Liver (tissue), 9 donors: Measurements from ENCODE around the gene EPGN. TPM values are rescaled to one million over a fixed set of nuclear protein-coding genes. Genes with fewer than 3 reads are reported as not detected.

Source experiments
- DNase-seq: peaks from one replicate; pipeline ENCODE4 v3.0.0-alpha.2; 2017; ENCODE audit warnings: low spot score
- H3K27ac ChIP-seq, 2 donors: one replicate each; pipeline ENCODE4 v1.7.0; 2013; ENCODE audit warnings: inconsistent platforms in 2 of 2, low read length in 2 of 2, control low read depth in 1 of 2, low read depth in 1 of 2, mild to moderate bottlenecking in 1 of 2
- H3K27me3 ChIP-seq, 4 donors: one replicate each; pipeline versions ENCODE4 v1.6.1 to v1.7.0; 2013; ENCODE audit warnings: low read length in 3 of 4, inconsistent platforms in 1 of 4, mild to moderate bottlenecking in 1 of 4, moderate library complexity in 1 of 4; ENCODE audit not compliant: control insufficient read depth in 4 of 4, insufficient read depth in 4 of 4
- H3K36me3 ChIP-seq, 4 donors: one replicate each; pipeline versions ENCODE4 v1.6.1 to v1.7.0; 2013; ENCODE audit warnings: low read length in 3 of 4, mild to moderate bottlenecking in 3 of 4, low read depth in 1 of 4, moderate library complexity in 1 of 4; ENCODE audit not compliant: control insufficient read depth in 4 of 4, insufficient read depth in 3 of 4
- H3K4me1 ChIP-seq, 4 donors: one replicate each; pipeline versions ENCODE4 v1.6.1 to v1.7.0; 2013; ENCODE audit warnings: low read length in 3 of 4, mild to moderate bottlenecking in 3 of 4, moderate library complexity in 1 of 4; ENCODE audit not compliant: control insufficient read depth in 4 of 4, insufficient read depth in 4 of 4
- H3K4me3 ChIP-seq, 3 donors: one replicate each; pipeline versions ENCODE4 v1.6.1 to v1.7.0; 2013; ENCODE audit warnings: low read length in 3 of 3, control low read depth in 1 of 3, low read depth in 1 of 3, mild to moderate bottlenecking in 1 of 3
- H3K9ac ChIP-seq, 2 donors: one replicate each; pipeline ENCODE4 v1.7.0; 2013; ENCODE audit warnings: low read length in 2 of 2, mild to moderate bottlenecking in 2 of 2, moderate library complexity in 2 of 2, control low read depth in 1 of 2, low read depth in 1 of 2
- H3K9me3 ChIP-seq, 4 donors: one replicate each; pipeline versions ENCODE4 v1.6.1 to v1.7.0; 2013; ENCODE audit warnings: low read length in 3 of 4; ENCODE audit not compliant: control insufficient read depth in 4 of 4
- FOXA1 ChIP-seq: IDR thresholded peaks from 2 replicates; pipeline ENCODE4 v1.6.1; 2016; ENCODE audit warnings: antibody characterized with exemption
- FOXA2 ChIP-seq: IDR thresholded peaks from 2 replicates; pipeline ENCODE4 v1.6.1; 2016; ENCODE audit warnings: antibody characterized with exemption
- GABPA ChIP-seq, 2 donors: IDR thresholded peaks in 1 of 2; conservative IDR thresholded peaks in 1 of 2; 2 replicates each; pipeline ENCODE4 v1.6.1; 2016; ENCODE audit warnings: antibody characterized with exemption in 2 of 2, mild to moderate bottlenecking in 1 of 2, moderate library complexity in 1 of 2
- HNF4A ChIP-seq, 2 donors: conservative IDR thresholded peaks; 2 replicates each; pipeline ENCODE4 v1.6.1; 2016; ENCODE audit warnings: antibody characterized with exemption in 2 of 2, mild to moderate bottlenecking in 2 of 2
- HNF4G ChIP-seq: IDR thresholded peaks from 2 replicates; pipeline ENCODE4 v1.6.1; 2016; ENCODE audit warnings: antibody characterized with exemption
- JUND ChIP-seq, 2 donors: IDR thresholded peaks; 2 replicates each; pipeline ENCODE4 v1.6.1; 2016; ENCODE audit warnings: antibody characterized with exemption in 2 of 2
- RXRA ChIP-seq, 2 donors: IDR thresholded peaks; 2 replicates each; pipeline ENCODE4 v1.6.1; 2017 to 2018; ENCODE audit warnings: antibody characterized with exemption in 2 of 2, mild to moderate bottlenecking in 1 of 2
- SP1 ChIP-seq: IDR thresholded peaks from 2 replicates; pipeline ENCODE4 v1.6.1; 2018; ENCODE audit warnings: antibody characterized with exemption, mild to moderate bottlenecking
- TAF1 ChIP-seq: conservative IDR thresholded peaks from 2 replicates; pipeline ENCODE4 v1.6.1; 2016; ENCODE audit warnings: antibody characterized with exemption, mild to moderate bottlenecking
- YY1 ChIP-seq: IDR thresholded peaks from 2 replicates; pipeline ENCODE4 v1.6.1; 2016; ENCODE audit warnings: antibody characterized with exemption, mild to moderate bottlenecking
- WGBS: extraction: QIAGEN DNeasy Blood & Tissue Kit; methylation state at CpG from one replicate; pipeline ENCODE4 v1.1.7; 2013; 5-methylcytosine and 5-hydroxymethylcytosine counted together
- polyA plus RNA-seq, 2 donors: library from polyadenylated mRNA; stranded (reverse) in 1 of 2; unstranded in 1 of 2; fragments of 200-250 nt in 1 of 2; fragments of >200 nt in 1 of 2; fragmentation: Nextera tagmentation in 1 of 2; extraction: Ambion mirVana in 1 of 2; gene quantifications; one replicate each; pipeline versions ENCODE4 v1.2.1 to v1.2.3, GENCODE V29; 2013 to 2015
- total RNA-seq, 2 donors: library from RNA; depleted of rRNA; stranded (reverse); fragments of >200 nt; gene quantifications; one replicate each; pipeline ENCODE4 v1.2.3, GENCODE V29; 2014
- TF ChIP-seq, protein P1 (sequence below): IDR thresholded peaks from 2 replicates; pipeline ENCODE4 v1.6.1; 2016; ENCODE audit warnings: antibody characterized with exemption, mild to moderate bottlenecking
- TF ChIP-seq, protein P2 (sequence below): IDR thresholded peaks from 2 replicates; pipeline ENCODE4 v1.6.1; 2016; ENCODE audit warnings: antibody characterized with exemption
- TF ChIP-seq, protein P3 (sequence below): IDR thresholded peaks from 2 replicates; pipeline ENCODE4 v1.6.1; 2016; ENCODE audit warnings: antibody characterized with exemption
- donor health status: healthy.
- donor health status: healthy.
- donor health status: healthy.
- donor health status: healthy.
- donor health status: healthy.

Gene EPGN
- total and polyA plus RNA-seq, 4 donors = 0.09 to 0.75 TPM; not detected in 2

DNA sequence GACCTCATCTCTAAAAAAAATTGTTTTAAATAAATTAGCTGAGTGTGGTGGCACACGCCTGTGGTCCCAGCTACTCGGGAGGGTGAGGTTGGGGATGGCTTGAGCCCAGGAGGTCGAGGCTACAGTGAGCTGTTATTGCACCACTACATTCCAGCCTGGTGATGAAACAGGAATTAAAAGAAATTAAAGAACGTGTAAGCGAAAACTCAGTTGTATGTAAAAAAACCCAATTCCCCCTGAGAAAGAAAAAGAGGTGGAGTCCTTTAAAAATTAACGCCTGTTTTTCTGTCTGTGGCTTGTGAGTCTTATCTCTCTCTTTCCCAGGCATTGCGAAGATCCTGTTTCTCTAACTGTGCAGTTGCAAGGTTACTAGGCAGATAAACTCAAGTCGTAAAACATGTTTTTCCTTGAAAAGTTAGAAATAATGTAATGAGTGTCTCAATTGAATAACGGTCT is 22.1 kb downstream of the EPGN start:
- TF ChIP-seq, protein P1, sequence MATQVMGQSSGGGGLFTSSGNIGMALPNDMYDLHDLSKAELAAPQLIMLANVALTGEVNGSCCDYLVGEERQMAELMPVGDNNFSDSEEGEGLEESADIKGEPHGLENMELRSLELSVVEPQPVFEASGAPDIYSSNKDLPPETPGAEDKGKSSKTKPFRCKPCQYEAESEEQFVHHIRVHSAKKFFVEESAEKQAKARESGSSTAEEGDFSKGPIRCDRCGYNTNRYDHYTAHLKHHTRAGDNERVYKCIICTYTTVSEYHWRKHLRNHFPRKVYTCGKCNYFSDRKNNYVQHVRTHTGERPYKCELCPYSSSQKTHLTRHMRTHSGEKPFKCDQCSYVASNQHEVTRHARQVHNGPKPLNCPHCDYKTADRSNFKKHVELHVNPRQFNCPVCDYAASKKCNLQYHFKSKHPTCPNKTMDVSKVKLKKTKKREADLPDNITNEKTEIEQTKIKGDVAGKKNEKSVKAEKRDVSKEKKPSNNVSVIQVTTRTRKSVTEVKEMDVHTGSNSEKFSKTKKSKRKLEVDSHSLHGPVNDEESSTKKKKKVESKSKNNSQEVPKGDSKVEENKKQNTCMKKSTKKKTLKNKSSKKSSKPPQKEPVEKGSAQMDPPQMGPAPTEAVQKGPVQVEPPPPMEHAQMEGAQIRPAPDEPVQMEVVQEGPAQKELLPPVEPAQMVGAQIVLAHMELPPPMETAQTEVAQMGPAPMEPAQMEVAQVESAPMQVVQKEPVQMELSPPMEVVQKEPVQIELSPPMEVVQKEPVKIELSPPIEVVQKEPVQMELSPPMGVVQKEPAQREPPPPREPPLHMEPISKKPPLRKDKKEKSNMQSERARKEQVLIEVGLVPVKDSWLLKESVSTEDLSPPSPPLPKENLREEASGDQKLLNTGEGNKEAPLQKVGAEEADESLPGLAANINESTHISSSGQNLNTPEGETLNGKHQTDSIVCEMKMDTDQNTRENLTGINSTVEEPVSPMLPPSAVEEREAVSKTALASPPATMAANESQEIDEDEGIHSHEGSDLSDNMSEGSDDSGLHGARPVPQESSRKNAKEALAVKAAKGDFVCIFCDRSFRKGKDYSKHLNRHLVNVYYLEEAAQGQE = no peak
- TF ChIP-seq, protein P2, sequence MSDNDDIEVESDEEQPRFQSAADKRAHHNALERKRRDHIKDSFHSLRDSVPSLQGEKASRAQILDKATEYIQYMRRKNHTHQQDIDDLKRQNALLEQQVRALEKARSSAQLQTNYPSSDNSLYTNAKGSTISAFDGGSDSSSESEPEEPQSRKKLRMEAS = no peak
- no peak for TF ChIP-seq TAF1
- Histone ChIP-seq H3K27ac (no peak overlapping the region), H3K27me3 (no peaks in the 10 kb centered on the region), H3K4me1 (no peaks in the 10 kb centered on the region), H3K9me3 (peaks cover 0 to 4% (median 0%) of the 10 kb centered on the region in 4 donors), H3K4me3 (no peak overlapping the region), H3K36me3 (no peaks in the 10 kb centered on the region), H3K9ac (no peak overlapping the region)
- DNase-seq = no peak
- WGBS = 66% methylated on average over 9 of the region's 9 CpGs

DNA sequence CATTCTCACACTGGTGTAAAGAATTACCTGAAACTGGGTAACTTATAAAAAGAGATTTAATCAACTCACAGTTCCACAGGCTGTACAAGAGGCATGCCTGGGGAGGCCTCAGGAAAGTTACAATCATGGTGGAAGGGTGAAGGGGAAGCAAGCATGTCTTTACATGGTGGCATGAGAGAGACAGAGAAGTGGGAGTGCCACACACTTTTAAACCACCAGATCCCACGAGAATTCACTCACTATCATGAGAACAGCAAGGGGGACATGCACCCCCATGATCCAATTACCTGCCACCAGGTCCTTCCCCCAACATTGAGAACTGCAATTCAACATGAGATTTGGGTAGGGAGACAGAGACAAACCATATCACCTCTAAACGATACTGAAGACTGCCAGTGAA is 23.0 kb downstream of the EPGN start:
- Histone ChIP-seq H3K4me1 (no peaks in the 10 kb centered on the region), H3K4me3 (no peak overlapping the region), H3K36me3 (no peaks in the 10 kb centered on the region), H3K9me3 (peaks cover 0 to 4% (median 0%) of the 10 kb centered on the region in 4 donors), H3K27ac (no peak overlapping the region), H3K27me3 (no peaks in the 10 kb centered on the region), H3K9ac (no peak overlapping the region)
- no peak for DNase-seq
- 74% methylated on average over 2 of the region's 2 CpGs for WGBS
- no peak for TF ChIP-seq GABPA (IDR thresholded peaks at IDR 0.05 in 1 of 2, conservative IDR thresholded peaks at IDR 0.05 in 1 of 2)
- no peak for TF ChIP-seq YY1
- no peak for TF ChIP-seq HNF4G
- no peak for TF ChIP-seq RXRA (IDR thresholded peaks at IDR 0.05)
- TF ChIP-seq, protein P3, sequence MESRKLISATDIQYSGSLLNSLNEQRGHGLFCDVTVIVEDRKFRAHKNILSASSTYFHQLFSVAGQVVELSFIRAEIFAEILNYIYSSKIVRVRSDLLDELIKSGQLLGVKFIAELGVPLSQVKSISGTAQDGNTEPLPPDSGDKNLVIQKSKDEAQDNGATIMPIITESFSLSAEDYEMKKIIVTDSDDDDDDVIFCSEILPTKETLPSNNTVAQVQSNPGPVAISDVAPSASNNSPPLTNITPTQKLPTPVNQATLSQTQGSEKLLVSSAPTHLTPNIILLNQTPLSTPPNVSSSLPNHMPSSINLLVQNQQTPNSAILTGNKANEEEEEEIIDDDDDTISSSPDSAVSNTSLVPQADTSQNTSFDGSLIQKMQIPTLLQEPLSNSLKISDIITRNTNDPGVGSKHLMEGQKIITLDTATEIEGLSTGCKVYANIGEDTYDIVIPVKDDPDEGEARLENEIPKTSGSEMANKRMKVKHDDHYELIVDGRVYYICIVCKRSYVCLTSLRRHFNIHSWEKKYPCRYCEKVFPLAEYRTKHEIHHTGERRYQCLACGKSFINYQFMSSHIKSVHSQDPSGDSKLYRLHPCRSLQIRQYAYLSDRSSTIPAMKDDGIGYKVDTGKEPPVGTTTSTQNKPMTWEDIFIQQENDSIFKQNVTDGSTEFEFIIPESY = no peak
- no peak for TF ChIP-seq SP1
- no peak for TF ChIP-seq FOXA1
- TF ChIP-seq FOXA2 = no peak

DNA sequence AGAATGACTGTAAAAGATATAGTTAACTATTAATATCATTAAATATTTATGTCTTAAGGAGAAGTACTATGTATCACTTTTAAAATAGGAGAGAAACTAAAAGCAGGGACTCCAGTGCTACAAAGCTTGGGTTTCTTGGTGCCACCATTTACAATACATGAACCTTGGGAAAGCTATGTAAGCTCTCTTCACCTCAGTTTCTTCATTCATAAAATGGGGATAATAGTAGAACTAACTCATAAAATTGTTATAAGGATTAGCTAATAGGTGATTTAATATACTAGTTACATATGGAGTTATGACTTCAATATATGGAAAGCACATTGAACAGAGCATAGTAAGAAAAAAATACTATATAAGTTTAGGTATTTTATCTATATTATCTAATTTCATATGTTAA is 23.7 kb downstream of the EPGN start:
- Histone ChIP-seq H3K27ac (no peak overlapping the region), H3K36me3 (no peaks in the 10 kb centered on the region), H3K4me1 (no peaks in the 10 kb centered on the region), H3K9me3 (peaks cover 0 to 4% (median 0%) of the 10 kb centered on the region in 4 donors), H3K27me3 (no peaks in the 10 kb centered on the region), H3K9ac (no peak overlapping the region), H3K4me3 (no peak overlapping the region)
- no peak for TF ChIP-seq FOXA2
- TF ChIP-seq, protein P3 = no peak
- TF ChIP-seq JUND (IDR thresholded peaks at IDR 0.05) = no peak
- TF ChIP-seq HNF4A (conservative IDR thresholded peaks at IDR 0.05) = no peak
- no peak for DNase-seq
